Putamen (tissue), 1 donor: ENCODE measurements around the gene STOML1.
A peak's percentile ranks its signal among the peaks of the same experiment; 100 is the strongest.
"Not testable (repeated sequence)": the region's sequence is repeated elsewhere in the genome, so short reads cannot be mapped to it uniquely, and the experiment has no call there.

ENCODE experiments used
- DNase-seq: peaks from one replicate; pipeline ENCODE4 v3.0.0-alpha.2; 2016; ENCODE audit warnings: low spot score

STOML1 gene

DNA sequence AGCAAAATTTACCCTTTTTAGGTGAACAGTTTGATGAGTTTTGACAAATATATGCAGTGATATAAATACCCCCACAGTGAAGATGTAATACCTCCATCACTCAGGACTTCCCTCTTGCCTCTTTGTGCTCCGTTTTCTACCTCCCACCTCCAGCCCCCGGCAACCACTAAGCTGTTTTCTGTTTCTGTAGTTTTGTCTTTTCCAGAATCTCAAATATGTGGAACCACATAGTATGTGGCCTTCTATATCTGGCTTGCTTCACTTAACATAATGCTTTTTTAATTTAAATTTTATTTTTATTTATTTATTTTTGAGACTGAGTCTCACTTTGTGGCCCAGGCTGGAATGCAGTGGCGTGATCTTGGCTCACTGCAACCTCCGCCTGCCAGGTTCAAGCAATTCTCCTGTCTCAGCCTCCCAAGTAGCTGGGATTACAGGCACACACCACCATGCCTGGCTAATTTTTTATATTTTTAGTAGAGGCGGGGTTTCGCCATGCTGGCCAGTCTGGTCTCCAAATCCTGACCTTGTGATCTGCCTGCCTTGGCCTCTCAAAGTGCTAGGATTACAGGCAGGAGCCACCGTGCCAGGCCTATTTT, 31.5 kb downstream of the STOML1 start:
- DNase-seq, result not testable (repeated sequence)

DNA sequence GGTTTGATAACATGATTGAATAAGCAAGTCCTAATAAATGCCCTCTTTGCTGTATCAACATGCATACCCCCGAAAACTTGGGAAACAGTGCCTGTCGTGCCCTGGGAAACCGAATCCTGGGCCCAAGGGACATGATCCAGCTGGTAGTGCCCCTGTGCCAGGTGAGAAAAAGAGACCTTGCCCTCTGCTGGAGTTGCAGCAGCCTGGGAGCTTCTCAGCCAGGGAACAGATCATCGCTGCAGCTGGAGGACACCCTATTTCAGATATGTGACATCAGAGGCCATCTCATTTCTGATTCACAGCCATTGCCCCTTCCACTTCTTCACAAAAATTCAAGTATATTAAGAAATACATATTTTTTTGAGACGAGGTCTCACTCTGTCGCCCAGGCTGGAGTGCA, 32.3 kb downstream of the STOML1 start:
- DNase-seq, result no peak

DNA sequence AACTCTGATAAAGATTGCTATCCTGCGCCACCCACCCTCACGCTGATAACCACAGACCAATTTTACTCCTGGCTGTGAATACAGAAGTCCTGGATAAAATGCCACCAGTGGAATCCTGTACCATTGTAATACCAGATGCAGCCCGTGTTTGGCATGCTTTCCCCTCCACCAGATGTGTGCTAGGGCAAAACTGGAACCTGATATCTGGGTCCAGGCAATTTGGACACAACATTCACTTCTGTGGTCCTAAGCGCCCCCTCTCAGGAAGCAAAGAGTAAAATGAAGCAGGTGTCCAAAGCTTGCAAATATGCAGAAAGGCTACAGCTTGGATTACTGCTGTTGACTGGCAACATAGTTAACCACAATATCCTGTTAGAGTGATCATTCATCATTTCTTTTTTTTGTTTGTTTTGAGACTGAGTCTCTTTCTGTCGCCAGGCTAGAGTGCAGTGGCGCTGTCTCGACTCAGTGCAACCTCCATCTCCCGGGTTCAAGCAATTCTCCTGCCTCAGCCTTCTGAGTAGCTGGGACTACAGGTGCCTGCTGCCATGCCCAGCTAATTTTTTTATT, 33.0 kb downstream of the STOML1 start:
- no peak for DNase-seq

DNA sequence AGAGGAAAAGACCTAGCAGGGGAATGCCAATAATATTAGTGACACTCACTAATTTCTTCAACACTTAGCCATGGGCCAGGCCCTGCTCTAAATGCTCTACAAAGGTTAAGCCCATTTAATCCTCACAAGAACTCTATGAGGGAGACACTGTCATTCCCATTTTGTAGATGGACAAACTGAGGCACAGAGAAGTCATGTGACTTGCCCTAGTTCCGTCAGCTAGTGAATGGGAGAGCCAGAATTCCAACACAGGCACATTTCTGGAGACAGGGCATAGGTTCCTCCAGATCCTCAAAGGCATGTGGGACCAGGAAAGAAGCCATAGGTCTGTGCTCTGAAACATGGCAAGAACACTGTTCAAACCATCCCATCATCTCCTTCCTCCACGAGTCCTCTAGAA, 34.3 kb downstream of the STOML1 start:
- no peak for DNase-seq

DNA sequence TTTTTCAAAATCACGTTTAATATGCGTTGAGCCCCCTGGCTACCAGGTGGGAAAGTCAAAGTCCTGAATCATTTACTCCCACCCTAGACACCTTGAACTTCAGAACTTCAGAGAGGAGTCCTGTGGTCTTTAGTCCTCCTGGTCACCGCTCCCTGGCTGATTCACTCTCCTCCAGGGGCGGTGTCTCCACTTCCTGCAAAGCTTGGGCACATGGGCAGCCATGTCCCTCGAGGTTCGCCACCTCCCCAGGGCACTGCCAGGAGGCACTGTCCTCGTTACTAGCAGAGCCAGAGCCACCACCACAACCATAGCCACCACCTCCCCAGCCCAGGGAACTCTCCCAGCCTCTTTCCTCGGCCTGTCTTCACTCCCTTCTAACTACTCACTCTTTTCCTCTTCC, 34.8 kb downstream of the STOML1 start:
- DNase-seq, result no peak

DNA sequence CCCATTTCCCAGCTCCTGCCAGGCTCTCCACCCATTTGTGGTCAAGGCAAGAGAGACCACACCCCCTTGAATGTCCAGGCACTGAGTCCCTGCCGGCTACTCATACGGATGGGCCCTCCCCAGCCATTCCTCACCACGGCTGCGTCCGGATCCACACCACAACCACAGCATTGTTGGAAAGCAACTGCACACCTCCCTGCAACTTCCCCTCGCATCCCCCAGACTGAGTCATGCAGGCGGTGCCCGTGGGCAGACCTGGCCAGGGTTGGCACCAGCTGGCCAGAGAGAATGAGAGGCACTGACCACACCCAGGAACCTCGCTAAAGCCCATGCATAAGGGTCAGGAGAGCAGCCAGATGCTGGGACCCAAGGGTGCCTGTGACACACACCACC, 35.4 kb downstream of the STOML1 start:
- DNase-seq, result no peak

DNA sequence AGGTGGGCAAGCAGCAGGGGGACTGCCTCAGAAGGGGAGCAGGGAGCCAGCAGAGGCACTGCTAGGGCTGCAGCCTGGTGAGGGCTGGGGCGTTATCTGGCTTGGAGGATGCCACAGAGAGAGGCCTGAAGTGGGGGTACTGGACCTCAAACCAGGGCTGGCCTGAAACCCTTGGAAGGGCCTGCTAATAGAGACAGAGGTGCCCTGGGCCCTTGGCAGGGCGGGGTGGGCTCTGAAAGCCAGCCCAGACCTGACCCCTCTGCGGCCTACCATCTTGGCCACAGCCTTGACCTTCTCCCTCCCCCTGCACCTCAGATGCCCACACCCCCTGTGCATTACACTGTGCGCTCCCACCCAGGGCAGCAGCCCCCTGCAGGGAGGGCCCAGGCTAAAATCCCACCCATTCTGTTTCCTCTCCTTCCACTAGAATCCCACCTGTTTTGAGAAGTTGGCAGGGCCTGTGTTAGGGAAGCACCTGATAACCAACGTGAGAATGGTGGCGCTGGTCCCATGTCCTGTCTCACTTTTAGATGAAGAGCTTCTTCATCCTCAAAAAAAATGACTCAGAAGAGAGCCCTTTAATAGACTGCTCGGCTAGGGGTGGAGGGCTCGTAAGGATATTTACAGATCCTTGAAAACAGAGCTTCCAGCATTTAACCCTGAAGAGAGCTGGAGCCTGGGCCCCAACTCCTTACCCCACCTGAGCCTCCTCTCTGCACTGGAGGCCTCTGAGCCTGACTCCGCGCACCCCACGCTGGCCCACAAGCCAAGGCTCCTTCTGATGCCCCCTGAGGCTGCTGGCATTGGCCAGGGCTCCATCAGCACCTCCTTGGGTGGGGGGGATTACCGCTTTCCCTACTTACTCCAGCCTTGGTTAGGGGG, 36.0 kb downstream of the STOML1 start:
- no peak for DNase-seq

DNA sequence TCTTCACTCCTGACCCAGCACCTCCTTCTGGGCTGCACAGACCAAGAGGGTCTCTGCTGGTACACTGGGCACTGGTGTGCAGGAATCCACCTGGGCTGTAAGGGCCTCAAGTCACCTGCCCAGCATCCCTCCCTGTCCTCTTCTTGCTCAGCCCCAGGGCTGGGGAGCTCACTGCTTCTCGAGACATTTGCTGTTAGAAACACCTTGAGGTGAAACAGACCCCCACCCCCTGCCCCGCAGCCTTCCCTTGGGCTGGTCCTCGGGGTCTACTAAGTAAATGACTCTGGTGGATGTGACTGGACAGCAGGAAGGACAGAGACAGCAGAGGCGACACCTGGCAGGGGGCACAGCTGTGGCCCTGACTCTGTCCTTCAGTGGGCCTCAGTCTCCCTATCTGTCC, 36.8 kb downstream of the STOML1 start:
- DNase-seq, result no peak

DNA sequence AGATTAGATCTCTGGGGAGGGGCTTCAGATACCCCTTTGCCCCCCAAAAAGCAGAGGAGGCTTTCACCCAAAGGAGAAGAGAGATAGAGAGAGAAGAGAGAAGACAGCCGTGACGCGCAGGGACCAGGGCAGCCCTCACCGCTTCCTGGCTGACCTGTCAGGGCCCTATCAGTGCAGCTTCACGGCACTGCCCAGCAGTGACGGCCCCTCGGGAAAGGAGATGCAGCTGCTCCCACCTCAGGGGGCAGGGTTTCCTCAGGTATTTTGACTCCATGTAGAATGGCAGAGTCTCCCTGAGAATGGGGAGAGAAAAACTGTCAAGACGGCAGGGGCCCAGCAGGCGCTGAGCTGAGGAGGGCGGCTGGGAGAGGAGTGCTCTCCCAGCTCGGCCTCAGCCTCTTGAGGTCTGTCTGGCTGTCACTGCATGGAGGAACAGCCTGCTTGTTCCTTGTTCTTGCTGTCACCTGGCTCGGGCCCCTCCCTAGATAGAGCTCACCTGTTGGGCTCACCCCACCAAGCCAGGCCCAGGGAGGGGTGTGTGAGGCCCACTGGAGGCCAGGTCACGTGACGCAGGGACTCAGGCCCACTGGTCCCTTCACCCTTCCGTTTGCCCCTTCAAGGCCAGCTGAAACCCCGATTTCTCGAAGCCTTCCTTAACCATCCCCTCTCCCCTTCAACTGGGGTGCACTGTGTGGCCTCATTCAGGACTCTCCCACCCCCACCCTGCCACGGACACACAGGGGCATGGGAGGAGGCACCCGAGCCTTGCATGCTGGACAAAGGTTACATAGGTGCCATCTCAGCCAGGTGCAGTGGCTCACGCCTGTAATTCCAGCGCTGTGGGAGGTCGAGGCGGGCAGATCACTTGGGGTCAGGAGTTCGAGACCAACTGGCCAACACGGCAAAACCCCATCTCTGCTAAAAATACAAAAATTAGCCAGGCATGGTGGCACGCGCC, 37.6 kb downstream of the STOML1 start:
- DNase-seq, result no peak

DNA sequence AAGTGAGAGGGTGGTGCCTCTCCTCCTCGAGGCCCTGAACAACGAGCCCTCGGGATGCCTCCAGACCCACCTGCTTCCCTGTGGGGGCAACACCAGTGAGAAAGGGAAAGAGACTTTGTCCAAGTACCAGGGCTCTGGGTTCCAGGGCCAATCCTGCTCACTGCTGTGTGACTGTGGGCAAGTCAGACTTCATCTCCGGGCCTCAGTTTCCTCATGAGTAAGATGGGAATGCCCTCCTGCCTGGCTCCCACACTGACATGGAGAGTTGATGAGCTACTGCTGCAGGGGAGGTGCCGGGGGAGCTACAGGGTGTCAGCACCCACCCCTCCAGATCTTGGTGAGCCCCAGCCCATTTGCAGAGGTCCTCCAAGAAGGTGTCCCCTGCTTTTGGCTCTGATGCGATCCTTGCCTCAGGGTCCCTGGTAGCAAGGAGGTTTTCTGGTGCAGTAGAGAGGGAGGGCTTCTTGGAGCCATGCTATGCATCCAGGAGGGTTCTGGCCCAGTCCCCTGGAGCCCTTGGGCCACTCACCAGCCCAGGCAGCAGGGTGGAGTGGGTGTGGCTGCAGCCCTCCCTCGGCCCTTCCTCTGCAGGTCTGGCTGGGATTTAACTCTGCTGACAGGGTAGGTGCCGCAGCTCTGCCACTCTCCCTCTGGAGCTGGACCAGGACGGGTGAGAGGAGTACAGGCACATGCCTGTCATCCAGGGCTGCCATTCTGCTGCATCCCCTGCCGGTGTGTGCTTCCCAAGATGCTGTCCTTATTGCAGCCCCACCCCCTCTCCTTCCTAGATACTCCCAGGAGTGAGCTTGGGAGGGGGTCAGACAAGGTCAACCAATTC, 39.0 kb downstream of the STOML1 start:
- DNase-seq, result no peak

DNA sequence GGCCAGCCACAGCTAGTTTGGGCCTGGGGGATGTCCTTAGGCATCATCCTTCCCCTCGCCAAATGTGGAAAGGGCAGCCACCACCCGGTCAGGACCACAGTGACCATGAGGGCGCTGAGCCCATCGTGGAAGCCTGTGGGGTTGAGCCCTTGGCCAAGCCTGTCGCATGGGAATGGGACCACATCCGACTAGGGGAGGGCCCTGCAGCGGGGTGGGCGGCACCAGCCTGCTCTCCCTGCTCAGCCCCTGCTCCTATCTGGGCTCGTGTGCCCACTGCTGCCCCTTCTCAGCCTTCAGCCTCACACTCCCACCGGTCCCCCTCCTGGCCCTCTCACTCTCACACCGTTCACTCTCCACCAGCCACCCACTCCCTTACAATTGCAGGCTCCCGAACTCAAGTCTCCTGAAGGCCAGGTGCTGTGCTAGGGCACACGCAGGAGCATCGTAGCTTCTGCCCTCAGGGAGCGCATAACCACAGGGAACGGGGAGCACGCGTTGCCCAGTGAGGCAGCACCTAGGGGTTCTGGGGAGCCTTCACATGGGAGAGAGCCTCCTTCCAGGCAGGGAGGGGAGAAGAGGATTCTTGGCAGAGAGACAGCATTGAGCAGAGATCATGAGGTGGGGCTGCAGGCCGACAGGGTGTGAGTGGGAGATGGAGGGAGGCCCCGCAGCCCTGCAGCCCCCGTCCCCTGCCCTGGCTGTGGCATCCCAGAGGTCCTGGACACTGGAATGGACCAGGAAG, 39.8 kb downstream of the STOML1 start:
- no peak for DNase-seq

DNA sequence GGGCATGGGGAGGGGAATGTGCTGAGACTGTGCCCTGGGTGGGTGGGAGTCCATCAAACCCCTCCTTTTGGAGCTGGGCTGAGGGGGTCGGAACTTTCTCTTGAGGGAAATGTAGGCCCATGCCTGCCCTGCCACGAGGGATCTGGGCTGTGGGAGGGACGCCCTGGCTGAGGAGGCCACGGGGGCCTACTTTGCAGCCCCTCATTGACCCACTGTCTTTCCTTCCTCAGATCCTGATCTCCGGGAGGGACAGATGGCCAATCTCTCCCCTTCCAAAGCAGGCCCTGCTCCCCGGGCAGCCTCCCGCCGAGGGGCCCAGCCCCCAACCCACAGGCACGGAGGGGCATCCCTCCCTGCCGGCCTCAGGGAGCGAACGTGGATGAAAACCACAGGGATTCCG, 40.5 kb downstream of the STOML1 start:
- DNase-seq, result no peak

DNA sequence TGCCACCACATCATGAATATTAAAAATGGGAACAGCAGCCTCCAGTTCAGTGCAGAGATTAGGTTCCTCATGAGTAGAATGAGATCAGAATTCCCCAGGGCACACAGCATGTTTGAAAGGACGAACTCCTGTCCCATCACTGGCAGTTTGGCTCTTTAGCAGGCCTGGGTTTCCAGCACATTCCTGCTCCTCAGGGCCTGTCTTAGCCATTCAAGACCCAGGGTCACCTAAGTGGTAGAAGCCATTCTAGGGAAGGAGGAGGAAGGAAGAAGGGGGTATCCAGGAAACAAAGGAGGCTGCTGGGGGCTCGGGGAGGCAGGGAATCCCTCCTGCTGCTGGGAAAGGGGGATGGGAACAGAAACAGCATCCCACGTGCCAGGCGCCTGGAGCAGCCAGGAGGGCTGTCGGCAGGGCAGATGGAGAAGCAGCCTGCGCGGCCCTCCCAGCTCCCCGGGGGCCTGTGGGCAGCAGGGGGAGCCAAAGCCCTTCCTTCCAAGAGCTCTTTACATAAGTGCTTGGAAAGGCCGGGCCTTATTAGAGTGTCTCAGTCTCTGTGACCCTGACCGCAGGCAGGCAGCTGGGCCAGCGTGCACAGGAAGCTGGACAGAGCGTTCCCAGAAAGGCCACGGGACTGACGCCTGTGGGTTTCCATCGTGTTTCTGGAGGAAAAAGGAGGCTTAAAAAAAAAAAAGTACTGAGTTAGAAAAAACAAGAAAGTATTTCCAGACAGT, 41.1 kb downstream of the STOML1 start:
- DNase-seq, result peak; percentile 80

DNA sequence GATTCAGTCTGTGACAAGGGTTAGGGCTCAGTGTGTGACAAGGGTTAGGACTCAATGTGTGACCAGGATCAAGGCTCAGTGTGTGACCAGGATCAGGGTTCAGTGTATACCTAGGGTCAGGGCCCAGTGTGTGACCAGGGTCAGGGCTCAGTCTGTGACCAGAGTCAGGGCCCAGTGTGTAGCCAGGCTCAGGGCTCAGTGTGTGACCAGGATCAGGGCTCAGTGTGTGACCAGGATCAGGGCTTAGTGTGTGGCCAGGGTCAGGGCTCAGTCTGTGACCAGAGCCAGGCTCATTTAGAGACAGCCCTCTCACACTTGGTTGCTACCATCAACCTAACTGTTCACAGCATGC, 41.6 kb downstream of the STOML1 start:
- DNase-seq, result no peak

DNA sequence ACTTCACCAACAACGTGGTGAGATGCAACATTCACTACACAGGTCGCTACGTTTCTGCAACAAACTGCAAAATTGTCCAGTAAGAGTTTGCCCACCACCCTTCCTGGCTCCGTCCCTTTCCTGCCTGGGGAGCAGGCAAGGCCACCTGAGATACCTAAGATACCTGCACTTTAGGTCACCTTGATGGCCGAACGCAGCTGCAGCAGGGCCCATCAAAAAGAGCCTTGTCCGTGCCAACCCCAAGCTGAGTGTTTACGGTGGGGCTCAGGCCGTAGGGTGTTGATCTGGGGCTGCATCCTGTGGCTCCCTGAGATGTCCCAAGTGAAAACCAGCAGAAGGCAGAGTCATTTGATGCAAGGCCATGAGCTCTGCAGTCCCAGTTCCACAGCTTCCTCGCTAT, 42.6 kb downstream of the STOML1 start:
- DNase-seq, result no peak

DNA sequence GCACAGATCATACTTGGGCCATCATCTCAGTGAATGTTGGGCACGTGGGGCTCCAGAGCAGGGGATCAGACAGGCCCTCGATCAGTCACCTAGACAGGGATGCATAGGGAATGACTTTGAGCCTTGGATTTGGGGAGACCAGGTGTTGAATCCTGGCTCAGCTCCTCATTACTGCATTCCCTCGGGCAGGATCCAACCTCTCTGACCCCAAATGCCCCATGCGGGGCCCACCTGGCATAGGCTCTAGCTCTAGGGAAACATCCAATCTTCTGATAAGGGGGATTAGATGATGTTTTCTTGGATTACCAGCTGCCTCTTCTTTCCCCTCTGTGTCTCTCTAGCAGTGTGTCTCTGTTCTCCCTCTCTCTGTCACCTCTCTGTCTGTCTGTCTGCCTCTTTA, 43.1 kb downstream of the STOML1 start:
- DNase-seq, result no peak

DNA sequence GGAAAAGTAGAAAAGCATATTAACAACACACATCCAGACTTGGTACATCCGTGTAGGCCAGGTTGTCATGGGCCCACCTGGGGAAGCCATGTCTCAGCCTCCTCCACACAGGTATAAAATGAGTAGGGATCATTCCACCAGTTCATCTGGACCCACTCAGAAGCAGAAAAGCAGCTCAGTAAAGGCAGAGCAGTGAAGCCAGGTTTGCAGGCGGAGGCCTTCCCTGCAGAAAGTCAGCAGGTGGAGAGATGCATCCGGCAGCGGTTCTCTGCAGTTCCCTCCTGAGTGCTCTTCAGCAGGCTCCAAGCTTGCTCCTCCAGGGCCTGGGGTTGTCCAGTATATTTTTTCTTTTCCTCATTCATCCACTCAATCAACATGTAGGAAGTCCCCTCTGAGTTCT, 43.7 kb downstream of the STOML1 start:
- DNase-seq, result no peak

DNA sequence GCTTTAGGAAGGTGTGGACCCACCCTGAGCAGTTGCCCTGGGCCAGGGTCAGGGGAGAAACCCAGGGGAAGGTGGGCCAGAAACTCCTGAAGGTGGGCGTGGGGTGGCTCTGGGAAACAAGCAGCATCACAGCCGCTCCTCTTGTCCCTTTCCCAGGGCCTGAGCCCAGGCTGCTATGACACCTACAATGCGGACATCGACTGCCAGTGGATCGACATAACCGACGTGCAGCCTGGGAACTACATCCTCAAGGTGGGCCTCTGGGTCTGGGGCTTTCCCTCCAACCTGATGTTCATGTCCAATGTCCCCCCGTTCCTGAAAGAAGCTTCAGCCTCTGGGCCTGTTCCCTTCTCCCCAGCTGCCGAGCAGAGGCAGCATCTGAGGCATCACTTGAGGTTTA, 44.4 kb downstream of the STOML1 start:
- DNase-seq, result no peak

DNA sequence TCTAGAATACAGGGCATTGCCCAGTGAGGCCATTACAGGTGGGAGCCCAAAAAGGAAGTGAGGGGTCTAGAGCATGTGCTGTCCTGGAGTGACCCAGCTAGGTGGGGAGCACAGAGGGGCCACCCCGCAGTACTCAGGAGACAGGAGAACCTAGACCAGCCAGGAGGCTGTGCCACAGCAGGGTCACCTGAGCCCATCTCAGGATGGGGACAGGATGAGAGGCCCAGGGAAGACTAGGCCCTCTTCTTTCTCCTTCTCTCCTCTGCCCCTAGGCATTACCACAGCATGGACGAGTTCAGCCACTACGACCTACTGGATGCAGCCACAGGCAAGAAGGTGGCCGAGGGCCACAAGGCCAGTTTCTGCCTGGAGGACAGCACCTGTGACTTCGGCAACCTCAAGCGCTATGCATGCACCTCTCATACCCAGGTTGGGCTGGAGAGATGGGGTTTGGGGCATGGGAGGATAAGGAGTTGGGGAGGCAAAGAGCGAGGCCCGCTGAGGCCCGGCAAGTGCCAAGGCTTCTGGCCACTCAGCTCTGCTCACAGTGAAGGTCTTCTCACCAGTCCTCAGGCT, 45.2 kb downstream of the STOML1 start:
- no peak for DNase-seq
